ENCODE measurements around the gene GNAT2. TPM values are rescaled to one million over a fixed set of nuclear protein-coding genes. Genes with fewer than 3 reads are reported as not detected.

Gene GNAT2
- total and polyA plus RNA-seq, 10 of the 15 experiments (the other 5 are each of a cell fraction or from before 2014, with no cell fraction given), result 0.08 to 1.3 (median 0.41) TPM

DNA sequence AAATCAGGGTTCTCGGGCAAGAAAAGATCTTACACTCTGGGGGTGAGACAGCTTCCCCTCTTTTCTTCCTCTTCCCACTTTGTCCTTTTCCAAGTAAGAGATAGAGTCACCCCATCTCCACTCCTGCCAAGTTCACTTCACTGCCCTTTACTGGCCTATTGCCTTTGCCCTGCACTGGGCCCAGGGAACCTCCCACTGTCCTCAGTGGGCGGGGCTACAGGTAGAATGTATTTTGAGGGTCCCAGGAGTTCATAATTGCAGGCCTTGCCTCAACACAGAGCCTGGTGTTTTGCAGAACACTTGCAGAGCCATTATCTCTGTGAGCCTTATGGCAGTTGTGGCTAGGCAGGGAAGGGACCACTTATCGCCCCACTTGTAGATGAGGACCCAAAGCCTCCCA, 3.5 kb upstream of the GNAT2 start:
- no peaks in the 10 kb centered on the region for H4K20me1 ChIP-seq (ENCODE audit: control insufficient read depth, insufficient read depth)
- peak overlapping the region; percentile 26 for H3K4me2 ChIP-seq (ENCODE audit: control insufficient read depth, insufficient read depth)
- peak overlapping the region; percentile 85; the same call in 1 of the 2 replicates for H3K4me3 ChIP-seq
- FAIRE-seq, result no peak
- ChIA-PET RAD21 (ENCODE audit: unreplicated experiment) (interaction anchor here (2.1 to 2.7 kb wide), 3 partner anchors 17 to 76 kb away, joined by 9 to 15 read pairs (median 10); partner anchors contain the start of gene GNAI3), SMC1A (ENCODE audit: uncharacterized antibody, unreplicated experiment) (interaction anchor here (1.6 kb wide), 1 partner anchor 76 kb away, joined by 6 read pairs; no protein-coding TSS in a partner anchor), POLR2A (no interaction called here), CTCF (interaction anchor here (1.3 to 3.3 kb wide), 4 partner anchors 8 to 77 kb away, joined by 3 to 22 read pairs (median 8); no protein-coding TSS in a partner anchor)
- no peak overlapping the region; the same call in 1 of the 2 replicates for H3K27ac ChIP-seq (ENCODE audit: control insufficient read depth, insufficient read depth)
- ATAC-seq, result no peak
- H3K36me3 ChIP-seq (ENCODE audit: control insufficient read depth in 2 of 2, insufficient read depth in 2 of 2, low read length in 1 of 2), result peaks cover 0 to 2% of the 10 kb centered on the region in 2 experiments; a peak in 2 of 4 replicates
- H2AFZ ChIP-seq (ENCODE audit: control insufficient read depth, low read depth, low read length), result no peak overlapping the region
- no peaks in the 10 kb centered on the region for H3K27me3 ChIP-seq (replicated peaks in 1 of 2; ENCODE audit: control insufficient read depth in 2 of 2, insufficient read depth in 2 of 2, low read length in 1 of 2)
- H3K9me3 ChIP-seq (replicated peaks; ENCODE audit: control insufficient read depth, insufficient read depth, low read length), result no peaks in the 10 kb centered on the region
- no peak overlapping the region; the same call in 1 of the 2 replicates for H3K9ac ChIP-seq (ENCODE audit: control insufficient read depth, insufficient read depth, low read length)
- DNase-seq (ENCODE audit: low read depth, low spot score), result no peak
- BruUV-seq (replicated peaks), result no TSS peak
- peaks cover 38% of the 10 kb centered on the region for H3K4me1 ChIP-seq (ENCODE audit: control insufficient read depth, insufficient read depth, low read length)
- intact Hi-C loops (cut with micrococcal nuclease; ENCODE audit: unreplicated experiment) (loop anchor here (5.0 kb wide), 1 partner anchor 131 kb away; the partner anchor contains the start of gene CYB561D1), in situ Hi-C loops (cut with MboI) (loop anchor here (5.0 kb wide), 2 partner anchors 76 to 136 kb away; partner anchors contain the start of gene GNAI3)
- TF ChIP-seq SIX5 (IDR thresholded peaks at IDR 0.05; ENCODE audit: low read depth, low read length, severe bottlenecking) (no peak), PML (IDR thresholded peaks at IDR 0.05; ENCODE audit: low read length) (no peak), RCOR1 (conservative IDR thresholded peaks at IDR 0.05; ENCODE audit: low read depth, low read length) (no peak), CHD2 (IDR thresholded peaks at IDR 0.05; ENCODE audit: borderline replicate concordance, low read depth, low read length) (no peak), ZBED1 (IDR thresholded peaks at IDR 0.05; ENCODE audit: borderline replicate concordance) (no peak), POLR2AphosphoS2 (IDR thresholded peaks at IDR 0.05; ENCODE audit: low read depth, low read length) (no peak), MYB (IDR thresholded peaks at IDR 0.05; ENCODE audit: borderline replicate concordance, low read depth, low read length) (no peak), SUPT20H (IDR thresholded peaks at IDR 0.05; ENCODE audit: borderline replicate concordance, control insufficient read depth, low read depth, low read length) (no peak), NR2C1 (IDR thresholded peaks at IDR 0.05) (no peak)
- TF ChIP-seq, protein P1, sequence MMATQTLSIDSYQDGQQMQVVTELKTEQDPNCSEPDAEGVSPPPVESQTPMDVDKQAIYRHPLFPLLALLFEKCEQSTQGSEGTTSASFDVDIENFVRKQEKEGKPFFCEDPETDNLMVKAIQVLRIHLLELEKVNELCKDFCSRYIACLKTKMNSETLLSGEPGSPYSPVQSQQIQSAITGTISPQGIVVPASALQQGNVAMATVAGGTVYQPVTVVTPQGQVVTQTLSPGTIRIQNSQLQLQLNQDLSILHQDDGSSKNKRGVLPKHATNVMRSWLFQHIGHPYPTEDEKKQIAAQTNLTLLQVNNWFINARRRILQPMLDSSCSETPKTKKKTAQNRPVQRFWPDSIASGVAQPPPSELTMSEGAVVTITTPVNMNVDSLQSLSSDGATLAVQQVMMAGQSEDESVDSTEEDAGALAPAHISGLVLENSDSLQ (IDR thresholded peaks at IDR 0.05), result no peak
- peaks cover 51% of the 10 kb centered on the region for H3K79me2 ChIP-seq (ENCODE audit: control insufficient read depth, insufficient read depth, low read length)
- WGBS (ENCODE audit: insufficient coverage, insufficient replicate concordance, low lambda C conversion rate, missing lambda C conversion rate), result 97% methylated on average over 3 of the region's 3 CpGs

Measured in GM12878 (cell line).